ENCODE measurements around the gene SGCD.

DNA sequence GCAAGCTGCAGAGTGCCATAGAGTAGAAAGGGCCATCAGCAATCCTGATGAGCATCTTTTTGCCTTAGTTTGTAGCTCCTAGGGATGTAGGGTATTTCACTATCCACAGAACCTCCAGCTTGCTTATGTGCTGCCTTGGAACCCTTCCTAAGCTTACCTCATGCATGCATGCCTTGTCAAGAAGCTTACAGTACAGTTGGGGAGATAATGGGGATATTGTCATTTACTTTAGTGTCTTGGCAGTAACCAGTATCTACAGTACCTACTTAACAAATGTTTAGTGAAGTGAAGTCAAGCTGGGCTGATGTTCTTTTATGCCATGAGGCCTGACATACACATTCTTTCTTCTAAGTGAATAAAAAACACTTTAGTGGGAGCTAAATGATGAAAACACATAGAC, 358.5 kb downstream of the SGCD start:
- no peak for TF ChIP-seq POLR2A (IDR thresholded peaks at IDR 0.05; ENCODE audit: low read depth, low read length)
- TF ChIP-seq POLR2AphosphoS5 (IDR thresholded peaks at IDR 0.05; ENCODE audit: low read depth, low read length), result no peak
- TF ChIP-seq TAF1 (IDR thresholded peaks at IDR 0.05; ENCODE audit: low read depth, low read length), result no peak
- no peak for TF ChIP-seq POU2F2 (IDR thresholded peaks at IDR 0.05; ENCODE audit: low read depth, low read length)
- no peak for TF ChIP-seq SPI1 (IDR thresholded peaks at IDR 0.05; ENCODE audit: low read depth, low read length)

All from GM12891 (cell line).